ENCODE measurements around the gene MDH1. TPM values are rescaled to one million over a fixed set of nuclear protein-coding genes. Genes with fewer than 3 reads are reported as not detected.
A peak's percentile ranks its signal among the peaks of the same experiment; 100 is the strongest.

MDH1 gene
- total and polyA plus RNA-seq, 9 of the 15 experiments (the other 6 are each of a cell fraction or from before 2014, with no cell fraction given) = 191 to 1,225 (median 284) TPM

DNA sequence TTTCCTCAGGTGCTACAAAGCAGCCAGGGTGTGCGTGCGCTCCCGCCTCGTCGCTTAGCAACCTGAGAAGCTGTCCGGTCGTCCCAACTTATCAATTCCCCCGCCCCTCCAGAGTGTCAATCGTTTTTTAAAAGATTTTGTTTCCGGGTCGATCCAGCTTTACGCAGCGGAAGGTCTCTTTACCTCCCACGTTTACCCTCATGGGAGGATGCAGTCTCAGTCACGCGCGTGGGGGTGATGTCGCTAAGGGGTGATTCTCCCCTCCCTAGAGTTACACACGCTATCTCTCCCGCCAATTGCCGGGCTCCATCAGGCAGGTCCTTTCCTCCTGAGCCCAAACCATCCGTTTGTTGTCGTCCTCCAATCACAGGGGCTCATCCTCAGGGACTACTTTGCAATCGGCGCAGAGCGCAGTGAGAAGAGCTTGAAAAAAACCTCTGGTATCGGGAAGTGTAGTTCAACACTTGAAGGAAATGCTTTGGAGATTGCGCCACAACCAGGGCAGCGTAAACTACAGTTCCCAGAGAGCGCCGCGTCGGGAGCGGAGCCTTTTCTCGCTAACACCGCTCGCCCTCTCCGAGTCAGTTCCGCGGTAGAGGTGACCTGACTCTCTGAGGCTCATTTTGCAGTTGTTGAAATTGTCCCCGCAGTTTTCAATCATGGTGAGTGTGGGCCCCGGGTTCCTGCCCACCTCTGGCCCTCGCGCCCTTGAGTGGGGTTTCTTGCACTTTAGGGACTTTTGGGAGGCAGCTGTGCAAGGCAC, at the start of gene MDH1, which contains the start of gene WDPCP (continued):
- TF ChIP-seq UBTF (IDR thresholded peaks at IDR 0.05; ENCODE audit: borderline replicate concordance in 1 of 2, low read depth in 2 of 2, low read length in 2 of 2) (no peak; a peak in 1 of 4 replicates), HIVEP1 (CRISPR knock-in tag; IDR thresholded peaks at IDR 0.05) (0 out of 2 replicates have a peak, but pooled peaks have one; percentile 55), RBM34 (IDR thresholded peaks at IDR 0.05; ENCODE audit: borderline replicate concordance, insufficient read depth, low read length) (no peak), KLF10 (CRISPR knock-in tag; IDR thresholded peaks at IDR 0.05) (no peak), FOXJ2 (tag; IDR thresholded peaks at IDR 0.05) (no peak), GATAD2B (IDR thresholded peaks at IDR 0.05; ENCODE audit: borderline replicate concordance) (no peak), TAF15 (IDR thresholded peaks at IDR 0.05; ENCODE audit: low read depth, low read length) (no peak), CHD1 (IDR thresholded peaks at IDR 0.05; ENCODE audit: low read length) (no peak), HDAC1 (IDR thresholded peaks at IDR 0.05) (peak in 1 of 2 experiments; percentile 86; a peak in 2 of 4 replicates)
- TF ChIP-seq, protein P1, sequence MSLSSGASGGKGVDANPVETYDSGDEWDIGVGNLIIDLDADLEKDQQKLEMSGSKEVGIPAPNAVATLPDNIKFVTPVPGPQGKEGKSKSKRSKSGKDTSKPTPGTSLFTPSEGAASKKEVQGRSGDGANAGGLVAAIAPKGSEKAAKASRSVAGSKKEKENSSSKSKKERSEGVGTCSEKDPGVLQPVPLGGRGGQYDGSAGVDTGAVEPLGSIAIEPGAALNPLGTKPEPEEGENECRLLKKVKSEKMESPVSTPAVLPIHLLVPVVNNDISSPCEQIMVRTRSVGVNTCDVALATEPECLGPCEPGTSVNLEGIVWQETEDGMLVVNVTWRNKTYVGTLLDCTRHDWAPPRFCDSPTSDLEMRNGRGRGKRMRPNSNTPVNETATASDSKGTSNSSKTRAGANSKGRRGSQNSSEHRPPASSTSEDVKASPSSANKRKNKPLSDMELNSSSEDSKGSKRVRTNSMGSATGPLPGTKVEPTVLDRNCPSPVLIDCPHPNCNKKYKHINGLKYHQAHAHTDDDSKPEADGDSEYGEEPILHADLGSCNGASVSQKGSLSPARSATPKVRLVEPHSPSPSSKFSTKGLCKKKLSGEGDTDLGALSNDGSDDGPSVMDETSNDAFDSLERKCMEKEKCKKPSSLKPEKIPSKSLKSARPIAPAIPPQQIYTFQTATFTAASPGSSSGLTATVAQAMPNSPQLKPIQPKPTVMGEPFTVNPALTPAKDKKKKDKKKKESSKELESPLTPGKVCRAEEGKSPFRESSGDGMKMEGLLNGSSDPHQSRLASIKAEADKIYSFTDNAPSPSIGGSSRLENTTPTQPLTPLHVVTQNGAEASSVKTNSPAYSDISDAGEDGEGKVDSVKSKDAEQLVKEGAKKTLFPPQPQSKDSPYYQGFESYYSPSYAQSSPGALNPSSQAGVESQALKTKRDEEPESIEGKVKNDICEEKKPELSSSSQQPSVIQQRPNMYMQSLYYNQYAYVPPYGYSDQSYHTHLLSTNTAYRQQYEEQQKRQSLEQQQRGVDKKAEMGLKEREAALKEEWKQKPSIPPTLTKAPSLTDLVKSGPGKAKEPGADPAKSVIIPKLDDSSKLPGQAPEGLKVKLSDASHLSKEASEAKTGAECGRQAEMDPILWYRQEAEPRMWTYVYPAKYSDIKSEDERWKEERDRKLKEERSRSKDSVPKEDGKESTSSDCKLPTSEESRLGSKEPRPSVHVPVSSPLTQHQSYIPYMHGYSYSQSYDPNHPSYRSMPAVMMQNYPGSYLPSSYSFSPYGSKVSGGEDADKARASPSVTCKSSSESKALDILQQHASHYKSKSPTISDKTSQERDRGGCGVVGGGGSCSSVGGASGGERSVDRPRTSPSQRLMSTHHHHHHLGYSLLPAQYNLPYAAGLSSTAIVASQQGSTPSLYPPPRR (CRISPR knock-in tag; IDR thresholded peaks at IDR 0.05; ENCODE audit: borderline replicate concordance) = no peak
- TF ChIP-seq, protein P2, sequence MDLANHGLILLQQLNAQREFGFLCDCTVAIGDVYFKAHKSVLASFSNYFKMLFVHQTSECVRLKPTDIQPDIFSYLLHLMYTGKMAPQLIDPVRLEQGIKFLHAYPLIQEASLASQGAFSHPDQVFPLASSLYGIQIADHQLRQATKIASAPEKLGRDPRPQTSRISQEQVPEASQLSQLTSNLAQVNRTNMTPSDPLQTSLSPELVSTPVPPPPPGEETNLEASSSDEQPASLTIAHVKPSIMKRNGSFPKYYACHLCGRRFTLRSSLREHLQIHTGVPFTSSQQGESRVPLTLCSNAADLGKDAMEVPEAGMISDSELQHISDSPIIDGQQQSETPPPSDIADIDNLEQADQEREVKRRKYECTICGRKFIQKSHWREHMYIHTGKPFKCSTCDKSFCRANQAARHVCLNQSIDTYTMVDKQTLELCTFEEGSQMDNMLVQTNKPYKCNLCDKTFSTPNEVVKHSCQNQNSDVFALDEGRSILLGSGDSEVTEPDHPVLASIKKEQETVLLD (IDR thresholded peaks at IDR 0.05) = 0 out of 2 replicates have a peak, but pooled peaks have one; percentile 44

All from K562 (cell line).